Cerebellar nuclear complex (tissue), 1 donor: ENCODE measurements around the gene FBXO30.

Source experiments
- DNase-seq, 2 experiments: peaks; one replicate each; lab custom pipeline; 2025; lab: John Stamatoyannopoulos, UW

The FBXO30 gene

DNA sequence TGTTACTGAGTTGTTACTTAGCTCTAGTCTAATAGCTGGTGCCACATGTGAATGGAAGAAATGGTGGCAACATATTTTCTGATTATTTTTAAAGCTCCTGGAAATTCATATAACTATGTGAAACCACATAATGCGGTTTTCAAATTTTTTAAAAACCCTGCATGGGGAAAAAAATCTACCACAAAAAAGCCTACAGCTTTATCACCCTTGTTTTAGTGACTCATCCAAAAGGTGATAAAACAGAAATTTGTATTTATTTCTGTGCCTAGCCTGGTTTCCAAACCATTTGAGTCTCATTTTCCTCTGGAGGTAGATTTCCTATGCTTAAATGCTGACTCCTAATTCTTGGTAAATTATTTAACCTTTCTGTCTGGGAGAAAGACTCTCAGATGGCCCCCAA is 5.4 kb upstream of the FBXO30 start:
- DNase-seq: no peak

DNA sequence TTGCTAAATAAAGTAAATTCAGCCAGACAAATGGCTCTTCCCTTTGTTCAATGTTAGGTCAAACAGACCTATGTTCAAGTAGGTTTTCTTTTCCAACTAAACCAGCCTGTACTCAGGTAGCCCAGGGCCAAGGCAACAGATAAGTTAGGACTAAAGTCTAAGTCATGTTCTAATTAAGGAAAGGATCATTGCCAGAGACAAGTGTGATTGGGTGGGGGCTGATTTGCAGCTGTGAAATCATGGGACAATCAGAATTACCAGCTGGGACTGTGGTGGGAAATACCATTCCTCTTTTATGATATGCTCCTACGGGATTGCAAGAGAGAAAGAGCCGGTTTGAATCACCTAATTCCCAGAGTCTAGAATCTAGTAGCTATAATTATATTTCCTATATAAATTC is 4.2 kb upstream of the FBXO30 start:
- no peak for DNase-seq

DNA sequence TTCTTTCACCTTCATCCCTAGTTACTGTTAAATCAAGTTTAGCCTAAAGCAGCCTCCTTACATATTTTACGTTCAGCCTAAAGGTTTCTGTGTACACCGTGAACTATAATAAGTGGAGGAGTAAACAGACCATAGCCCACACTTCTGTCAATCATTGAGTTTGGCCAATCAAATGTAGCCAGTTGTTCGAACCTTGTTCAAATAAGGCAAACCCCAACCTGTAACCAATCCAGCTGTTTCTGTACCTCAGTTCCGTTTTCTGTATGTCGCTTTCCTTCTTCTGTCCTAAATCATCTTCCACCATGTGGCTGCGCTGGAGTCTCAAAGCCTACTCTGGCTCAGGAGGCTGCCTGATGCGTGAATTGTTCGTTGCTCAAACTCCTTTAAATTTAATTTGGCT is 1.8 kb upstream of the FBXO30 start:
- DNase-seq: no peak

DNA sequence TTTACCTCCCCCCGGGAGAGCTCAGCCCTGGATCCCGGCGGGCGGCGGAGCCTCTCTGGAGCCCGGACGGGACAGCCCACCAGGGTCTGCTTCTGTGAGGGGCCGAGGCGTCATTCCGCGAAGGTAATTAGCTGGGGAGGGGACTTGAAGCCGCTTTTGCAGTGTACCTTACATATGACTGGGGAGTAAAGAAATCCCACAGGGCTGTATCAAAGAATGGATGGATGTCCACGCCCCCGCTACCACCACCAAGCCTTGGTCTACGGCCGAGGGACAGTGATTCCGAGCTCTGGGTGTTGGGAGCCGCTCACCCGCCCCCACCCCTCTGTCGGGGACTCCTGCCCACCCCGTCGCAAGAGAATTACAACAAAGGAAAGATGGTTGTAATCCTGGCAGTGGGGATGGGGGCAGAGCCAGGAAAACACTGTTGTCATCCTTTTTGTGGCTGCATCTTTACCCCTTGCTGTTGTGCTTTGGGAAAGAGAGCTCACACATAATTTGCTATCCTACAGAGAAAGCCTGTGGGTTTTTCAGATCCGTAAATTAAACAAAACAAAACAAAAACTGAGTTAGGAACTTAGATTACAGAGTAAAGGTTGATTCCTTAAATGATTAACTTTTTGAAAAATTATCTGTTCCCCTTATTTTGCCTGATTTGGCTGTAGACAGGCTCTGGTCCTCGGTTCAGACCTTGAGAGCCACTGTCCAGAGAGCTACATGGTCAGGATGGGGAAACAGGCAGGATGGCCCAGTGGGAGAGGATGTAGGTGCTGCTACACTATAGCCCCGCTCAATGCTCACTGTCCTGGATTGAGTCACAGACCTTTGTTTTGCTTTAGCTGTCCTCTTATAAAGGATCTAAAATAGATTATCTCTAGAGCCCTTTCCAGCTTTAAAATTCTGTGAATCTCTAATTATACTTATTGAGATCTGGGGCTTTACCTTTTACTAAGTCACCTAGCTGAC is 997 bp upstream of the FBXO30 start:
- DNase-seq: no peak

DNA sequence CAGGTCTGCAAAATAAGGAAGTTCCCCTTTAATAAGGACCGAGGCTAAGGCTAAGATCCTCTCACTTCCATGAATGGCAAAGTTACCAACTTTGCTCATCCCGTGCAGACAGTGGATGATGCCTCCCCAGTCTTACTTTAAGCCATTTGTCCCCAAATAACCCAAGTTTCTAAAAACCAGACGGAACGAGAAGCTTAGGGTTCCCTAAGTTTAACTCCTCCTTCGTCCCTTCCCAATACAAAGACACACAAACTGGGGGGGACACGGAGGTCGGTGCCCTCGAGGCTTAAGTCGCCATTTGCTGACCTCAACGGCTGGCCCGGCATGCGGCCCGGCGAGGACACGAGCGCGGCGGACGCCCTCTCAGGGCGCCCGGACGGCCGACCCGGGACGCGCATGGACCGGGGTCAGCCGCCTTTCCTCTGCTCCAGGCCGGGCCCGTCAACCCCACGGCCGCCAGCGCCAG is 527 bp downstream of the FBXO30 start:
- DNase-seq: no peak

DNA sequence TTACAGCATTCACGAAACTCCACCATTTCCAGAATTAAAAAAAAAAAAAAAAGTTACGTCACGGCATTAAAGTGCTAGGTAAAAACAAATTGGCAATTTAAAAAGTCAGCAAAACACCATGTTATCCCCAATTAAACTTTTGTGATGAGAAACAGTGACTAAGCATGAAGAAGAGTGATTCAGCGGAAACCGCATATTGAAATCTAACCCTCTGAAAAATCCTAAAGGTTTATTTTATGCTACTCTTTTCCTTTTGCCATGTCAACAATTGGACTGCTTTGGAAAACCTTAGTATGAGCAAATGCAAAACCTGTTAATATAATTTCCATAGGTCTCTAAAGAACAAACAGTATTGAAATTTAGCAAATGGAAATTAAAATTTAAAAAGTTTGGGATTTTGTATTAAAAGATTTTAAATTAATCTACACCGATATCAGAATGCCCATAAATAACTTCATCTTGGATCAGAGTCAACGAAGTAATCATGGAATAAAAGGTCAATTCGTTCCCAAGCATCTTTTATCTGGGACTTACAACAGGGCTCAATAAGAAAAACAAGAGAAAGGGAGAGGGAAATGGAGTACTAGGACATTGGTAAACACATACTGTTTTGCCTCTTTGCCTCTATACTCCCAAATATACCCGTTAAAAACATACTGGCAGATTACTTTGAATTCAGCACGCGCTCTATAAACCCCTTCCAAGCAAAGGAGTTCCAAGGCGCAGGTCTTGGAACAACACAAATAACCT is 1.1 kb downstream of the FBXO30 start:
- DNase-seq: no peak

DNA sequence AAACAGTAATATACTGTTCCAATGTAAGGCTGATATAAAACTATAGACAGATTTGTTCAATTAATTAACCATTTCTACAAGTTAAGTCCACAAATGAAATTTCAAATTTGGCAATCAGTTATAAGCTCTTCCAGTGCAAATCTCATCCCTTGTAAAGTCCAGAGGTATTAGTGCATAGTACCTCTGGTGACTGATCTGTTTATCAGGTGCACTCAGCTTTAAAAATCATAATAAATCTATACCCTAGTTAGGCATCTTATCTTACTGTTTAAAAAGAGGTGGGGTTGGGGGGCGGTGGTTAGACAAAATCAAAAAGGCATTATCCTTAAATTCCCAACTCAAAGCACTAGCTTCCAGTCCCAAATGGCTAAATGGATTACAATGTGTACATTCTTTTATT is 2.9 kb downstream of the FBXO30 start:
- DNase-seq: no peak

DNA sequence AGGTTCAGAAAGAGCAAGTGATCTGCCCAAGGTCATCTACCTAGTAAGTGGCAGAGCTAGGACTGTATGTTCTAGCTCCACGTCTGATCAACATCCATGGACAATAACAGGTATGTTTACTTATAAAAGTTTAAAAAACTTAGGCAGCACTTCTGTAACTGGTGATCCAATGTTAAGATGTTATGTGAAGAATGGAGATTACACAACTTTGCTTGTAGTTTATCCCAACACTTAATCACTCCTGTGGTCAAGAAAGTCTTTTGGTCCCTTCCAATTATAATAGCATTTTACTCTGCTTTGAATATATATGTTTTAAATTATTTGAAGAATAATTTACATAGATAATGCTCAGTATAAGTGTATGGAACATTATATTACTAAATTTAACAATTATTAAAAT is 4.8 kb downstream of the FBXO30 start:
- DNase-seq: no peak

DNA sequence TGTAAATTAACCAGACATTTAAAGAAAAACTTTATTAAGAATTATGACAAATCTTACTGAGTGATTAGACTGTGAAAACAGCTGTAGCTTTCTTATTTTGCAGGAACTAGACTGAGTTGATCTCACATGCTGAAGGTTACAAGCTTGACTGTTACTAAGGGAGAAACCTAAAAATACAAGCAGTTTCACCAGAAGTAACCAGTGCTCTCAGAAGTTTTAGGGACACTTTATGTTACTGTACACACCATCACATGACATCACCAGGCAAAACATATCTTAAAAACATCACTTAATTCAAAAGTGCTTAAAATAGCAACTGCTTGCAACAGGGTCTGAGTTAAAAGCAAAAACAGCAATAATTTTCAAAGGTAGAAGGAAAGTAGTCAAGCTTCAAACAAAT is 5.4 kb downstream of the FBXO30 start:
- no peak for DNase-seq

DNA sequence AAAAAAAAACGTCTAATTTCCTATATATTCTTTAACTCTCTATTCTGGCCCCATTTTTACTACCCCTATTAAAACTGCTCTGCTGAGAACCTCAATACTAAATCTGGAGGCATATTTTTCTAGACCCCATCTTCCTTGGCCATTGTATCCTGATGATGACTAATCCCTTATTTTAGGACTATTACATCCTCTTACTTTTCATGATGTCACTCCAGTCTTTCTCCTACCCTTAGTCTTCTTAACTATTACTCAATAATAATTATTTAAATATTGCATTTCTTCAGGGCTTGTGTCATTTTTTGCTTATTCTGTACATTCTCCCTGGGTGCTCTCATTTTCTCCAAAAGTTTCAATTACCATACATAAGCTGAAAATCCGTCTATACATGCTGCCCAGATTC is 6.4 kb downstream of the FBXO30 start:
- no peak for DNase-seq

DNA sequence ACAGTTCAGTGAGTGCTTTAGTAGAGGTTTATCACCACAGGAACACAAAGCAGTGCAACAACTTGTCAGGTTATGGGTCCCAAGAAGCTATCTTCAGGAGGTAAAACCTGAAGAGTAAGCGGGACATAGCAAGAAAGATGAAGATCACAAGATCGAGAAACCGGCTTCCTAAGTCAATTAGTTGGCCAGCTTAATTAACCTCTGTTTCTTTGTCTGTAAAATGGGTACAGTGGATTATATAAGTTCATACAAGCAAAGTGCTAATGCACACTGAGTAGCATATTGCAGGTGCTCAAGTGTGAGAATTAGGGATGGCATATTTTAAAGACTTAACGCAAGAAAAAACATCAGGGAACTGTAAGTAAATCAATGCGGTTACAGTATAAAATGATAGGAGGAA is 12.5 kb downstream of the FBXO30 start:
- DNase-seq: no peak

DNA sequence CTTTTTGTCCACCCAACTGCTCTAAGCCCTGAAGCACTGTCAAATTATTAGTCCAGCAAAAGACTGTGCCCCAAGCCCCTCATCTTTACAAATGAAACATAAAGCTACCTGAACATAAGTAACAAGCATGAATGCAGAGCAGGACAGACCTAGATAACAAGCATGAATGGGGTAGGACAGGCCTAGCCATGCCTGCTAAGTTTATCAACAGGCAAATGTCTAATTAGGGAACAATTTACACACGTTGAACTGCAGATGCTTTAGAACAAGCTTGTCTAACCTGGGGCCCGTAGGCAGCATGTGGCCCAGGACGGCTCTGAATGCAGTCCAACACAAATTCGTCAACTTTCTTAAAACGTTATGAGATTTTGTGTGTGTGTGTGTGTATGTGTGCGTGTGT is 13.6 kb downstream of the FBXO30 start:
- no peak for DNase-seq

DNA sequence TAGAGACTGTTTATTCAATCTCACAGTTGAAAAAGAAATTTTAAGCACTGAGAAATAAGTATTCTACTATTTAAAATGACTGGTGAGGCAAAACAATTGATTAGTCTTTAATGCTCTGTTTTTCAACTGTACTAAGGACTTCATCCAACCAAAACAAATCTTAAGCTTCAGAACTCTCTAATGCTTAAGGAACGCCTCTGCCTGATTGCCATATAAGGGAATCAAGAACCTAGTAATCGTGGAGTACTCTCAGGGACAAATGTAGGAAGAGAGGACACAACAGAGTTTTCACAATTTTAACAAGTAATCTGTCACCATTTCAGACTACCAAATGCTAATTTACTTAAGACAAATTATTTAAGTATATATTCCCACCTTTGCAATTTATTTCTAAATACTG is 16.1 kb downstream of the FBXO30 start:
- no peak for DNase-seq

DNA sequence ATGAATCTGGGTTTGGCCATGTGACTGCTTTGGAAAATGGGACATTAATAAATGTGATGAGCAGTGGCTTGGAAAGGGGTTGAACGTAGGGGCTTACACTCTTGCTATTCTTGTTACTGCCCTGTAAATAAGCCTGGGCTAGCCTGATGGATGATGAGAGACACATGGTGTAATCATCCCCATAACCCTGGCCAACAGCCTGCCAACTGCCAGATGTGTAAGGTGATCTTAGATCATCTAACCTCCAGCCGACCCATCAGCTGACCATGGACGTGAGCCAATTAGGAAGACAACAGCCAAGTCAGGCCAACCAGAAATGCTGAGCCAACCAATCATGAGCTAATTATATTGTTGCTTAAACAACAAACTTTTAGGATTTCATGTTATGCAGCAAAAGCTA is 25.2 kb downstream of the FBXO30 start:
- DNase-seq: no peak

DNA sequence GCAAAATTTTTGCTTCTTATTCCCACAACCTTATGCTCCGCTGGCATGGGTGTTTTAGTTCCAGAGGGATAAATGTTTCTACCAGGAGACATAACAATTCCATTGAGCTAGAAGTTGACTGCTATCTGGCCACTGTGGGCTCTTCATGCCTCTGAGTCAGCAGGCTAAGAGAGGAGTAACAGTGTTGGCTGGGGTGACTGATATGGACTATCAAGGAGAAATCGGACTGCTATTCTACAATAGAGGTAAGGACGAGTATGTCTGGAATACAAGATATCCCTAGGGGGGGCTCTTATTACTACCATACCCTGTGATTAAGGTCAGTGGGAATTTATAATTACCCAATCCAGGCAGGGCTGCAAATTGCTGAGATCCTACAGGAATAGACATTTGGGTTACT is 26.9 kb downstream of the FBXO30 start:
- no peak for DNase-seq

DNA sequence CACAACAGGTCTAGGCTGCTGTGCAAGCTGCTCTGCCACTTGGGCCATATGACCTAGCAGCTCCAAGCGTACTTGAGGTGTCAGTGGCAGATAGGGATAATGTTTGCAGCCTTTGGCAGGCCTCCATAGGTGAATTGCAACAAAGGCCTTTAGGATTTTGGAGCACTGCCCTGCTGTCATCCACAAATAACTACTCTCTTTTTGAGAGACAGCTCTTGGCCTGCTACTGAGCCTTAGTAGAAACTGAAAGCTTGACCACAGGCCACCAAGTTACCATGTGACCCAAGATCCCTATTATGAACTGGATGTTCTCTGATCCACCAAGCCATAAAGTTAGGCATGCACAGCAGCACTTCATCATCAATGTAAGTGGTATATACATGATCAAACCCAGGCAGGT is 29.9 kb downstream of the FBXO30 start:
- no peak for DNase-seq

DNA sequence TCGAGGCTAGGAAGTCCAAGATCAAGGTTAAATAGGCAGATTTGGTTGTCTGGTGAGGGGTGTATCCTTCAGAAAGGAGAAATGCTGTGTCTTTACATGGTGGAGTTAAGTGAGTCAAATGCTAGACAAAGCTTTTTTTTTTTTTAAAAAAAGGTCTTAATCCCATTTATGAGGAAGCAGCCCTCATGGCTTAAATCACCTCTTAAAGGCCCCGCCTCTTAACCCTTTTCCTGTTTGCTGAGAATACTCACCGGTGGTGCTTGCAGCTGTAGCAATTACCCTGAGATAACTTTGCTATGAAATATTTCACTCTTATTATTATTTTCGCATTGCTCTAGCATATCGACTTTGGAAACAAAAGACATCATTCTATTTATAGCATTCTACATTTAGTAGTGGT is 30.8 kb downstream of the FBXO30 start:
- DNase-seq: no peak

DNA sequence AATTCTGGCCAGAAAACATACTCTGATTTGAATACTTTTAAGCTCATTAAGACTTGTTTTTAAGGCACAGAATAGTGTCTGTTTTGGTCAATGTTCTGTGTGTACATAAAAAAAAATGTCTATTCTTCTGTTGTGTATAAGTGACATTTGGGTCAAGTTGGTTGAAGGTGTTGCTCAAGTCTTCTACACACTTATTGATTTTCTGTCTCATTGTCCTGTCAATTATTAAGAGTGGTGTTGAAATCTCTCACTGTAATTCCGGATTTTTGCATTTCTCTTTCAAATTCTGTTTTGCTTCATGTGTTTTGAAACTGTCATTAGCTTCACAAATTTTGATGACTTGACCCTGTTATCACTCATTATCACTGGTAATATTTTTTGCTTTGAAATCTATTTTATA is 41.7 kb downstream of the FBXO30 start:
- no peak for DNase-seq

DNA sequence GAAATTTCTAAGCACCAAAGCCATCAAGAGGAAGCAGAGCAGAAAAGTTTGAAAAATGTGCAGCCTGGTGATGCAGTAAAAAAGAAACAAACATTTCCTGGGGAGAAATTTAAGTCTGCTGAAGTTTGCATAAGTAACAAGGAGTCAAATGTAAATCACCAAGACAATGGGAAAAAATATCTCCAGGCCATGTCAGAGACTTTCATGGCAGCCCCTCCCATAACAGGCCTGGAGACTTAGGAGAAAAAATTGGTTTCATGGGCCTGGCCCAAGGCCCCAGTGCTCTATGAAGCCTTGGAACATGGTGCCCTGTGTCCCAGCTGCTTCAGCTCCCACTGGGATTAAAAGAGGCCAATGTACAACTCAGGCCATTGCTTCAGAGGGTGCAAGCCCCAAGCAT is 49.1 kb downstream of the FBXO30 start:
- DNase-seq: no peak

DNA sequence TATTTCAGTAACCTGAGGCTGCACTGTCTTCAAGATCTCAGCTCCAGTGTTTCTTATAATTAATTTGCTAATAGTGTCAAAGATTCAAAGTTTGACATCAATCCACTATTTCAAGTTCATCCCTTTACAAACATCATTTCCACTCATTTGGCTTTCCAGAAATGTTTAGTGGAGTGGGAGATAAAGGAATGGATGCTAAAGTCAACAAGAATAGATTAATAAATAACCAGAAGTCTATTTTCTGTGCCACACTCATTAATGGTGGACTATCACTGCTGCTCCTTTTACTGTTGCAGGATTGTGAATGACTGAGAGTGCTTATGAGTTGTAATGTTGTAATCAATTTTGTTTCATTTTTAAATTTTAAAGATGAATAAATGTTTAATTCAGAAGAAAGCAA is 50.9 kb downstream of the FBXO30 start:
- no peak for DNase-seq

DNA sequence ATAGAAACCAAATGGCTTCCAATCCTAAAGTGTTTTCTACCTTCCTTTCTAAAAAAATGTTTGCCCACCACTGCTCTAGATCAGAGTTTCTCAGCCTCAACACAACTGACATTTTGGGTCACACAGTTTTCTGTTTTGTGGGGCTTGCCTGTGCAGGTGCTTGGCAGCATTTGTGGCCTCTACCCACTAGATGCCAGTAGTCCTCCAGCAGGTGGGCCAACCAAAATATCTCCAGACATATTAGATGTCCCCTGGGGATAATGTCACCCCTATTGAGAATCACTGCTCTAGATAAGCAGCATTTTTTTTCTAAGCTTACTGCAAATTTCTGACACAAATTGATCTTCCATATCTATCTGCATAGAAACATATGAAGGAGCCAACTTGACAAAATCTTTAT is 53.0 kb downstream of the FBXO30 start:
- no peak for DNase-seq

DNA sequence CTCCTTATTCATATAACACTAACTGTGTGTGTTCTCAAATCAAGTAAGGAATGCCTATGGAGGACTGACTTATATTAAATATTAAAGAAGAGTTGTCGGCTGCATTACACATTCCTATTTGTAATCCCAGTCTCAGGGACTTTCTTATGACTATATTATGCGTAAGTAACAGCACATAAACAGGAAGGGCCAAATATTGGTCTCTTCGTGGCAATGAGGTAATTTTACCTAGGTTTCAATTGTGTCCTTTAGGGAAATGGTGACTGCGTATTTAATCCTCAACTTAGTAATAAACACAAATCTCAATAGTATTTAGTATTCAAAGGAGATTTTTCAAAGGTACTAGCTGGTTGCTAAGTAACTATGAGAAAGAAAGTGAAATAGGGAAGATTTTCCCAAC is 56.5 kb downstream of the FBXO30 start:
- no peak for DNase-seq

DNA sequence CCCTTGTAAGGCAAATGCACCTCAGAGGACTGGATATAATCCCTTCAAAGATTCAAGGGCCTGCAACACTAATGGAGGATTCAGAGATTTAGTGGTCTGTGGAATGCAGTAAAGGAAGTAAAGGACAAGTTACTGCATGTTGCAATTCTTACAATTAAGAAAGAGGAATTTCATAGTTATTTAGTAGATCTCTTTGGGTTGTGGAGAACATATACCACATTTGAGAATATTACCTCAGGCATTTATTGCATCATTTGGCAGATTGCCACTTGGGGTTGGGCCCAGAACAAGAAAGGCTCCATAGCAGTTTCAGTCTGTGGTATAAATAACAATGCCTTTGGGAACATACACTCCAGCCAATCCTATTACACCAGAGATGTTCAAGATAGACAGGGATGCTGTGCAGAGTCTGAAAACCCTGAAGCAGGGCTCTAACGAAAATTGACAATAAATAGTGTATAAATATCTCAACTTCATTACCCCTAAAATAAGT is 58.4 kb downstream of the FBXO30 start:
- no peak for DNase-seq
